ENCODE results near the gene ZNF581.

DNA sequence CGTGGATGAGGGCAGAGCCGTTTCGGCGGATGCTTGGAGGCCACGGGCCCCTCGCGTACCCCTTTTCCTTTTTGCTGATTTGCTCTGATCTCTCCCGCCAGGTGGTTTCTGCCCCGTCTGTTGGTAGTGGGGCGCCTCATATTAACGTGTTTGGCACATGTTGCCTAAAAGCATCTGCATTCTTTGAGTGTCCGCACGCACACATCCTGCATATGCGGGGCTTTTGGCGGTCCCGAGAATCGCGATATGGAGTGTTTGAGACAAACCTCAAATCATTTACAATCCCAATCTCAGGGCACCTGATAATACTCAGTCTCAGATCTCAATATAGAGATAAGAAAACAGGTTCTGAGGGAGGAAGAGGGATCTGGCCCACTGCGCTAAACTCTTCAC, 12.2 kb downstream of the ZNF581 start:
- TF ChIP-seq SUZ12 (IDR thresholded peaks at IDR 0.05) (no peak), SP1 (IDR thresholded peaks at IDR 0.05) (no peak), TARDBP (IDR thresholded peaks at IDR 0.05) (no peak), ELF4 (IDR thresholded peaks at IDR 0.05) (no peak), FOXK2 (IDR thresholded peaks at IDR 0.05) (no peak), ZNF384 (IDR thresholded peaks at IDR 0.05) (no peak), FOXA1 (IDR thresholded peaks at IDR 0.05) (no peak), BHLHE40 (IDR thresholded peaks at IDR 0.05; ENCODE audit: borderline replicate concordance) (no peak), L3MBTL2 (conservative IDR thresholded peaks at IDR 0.05) (no peak; the same call in 1 of the 2 replicates)

Measured in HEK293T (cell line).